Myocyte (in vitro differentiated cells): Measurements from ENCODE around the gene MREG. TPM values are rescaled to one million over a fixed set of nuclear protein-coding genes. Genes with fewer than 3 reads are reported as not detected.
"Not testable (repeated sequence)": the region's sequence is repeated elsewhere in the genome, so short reads cannot be mapped to it uniquely, and the experiment has no call there.

ENCODE experiments used
- DNase-seq: peaks from one replicate; pipeline ENCODE4 v3.0.0-alpha.2; 2012; ENCODE audit warnings: low read depth
- total RNA-seq: library from RNA; depleted of rRNA; stranded (reverse); fragments of >200 nt; gene quantifications from 2 replicates; pipeline ENCODE4 v1.2.3, GENCODE V29; 2014

The MREG gene
- total RNA-seq, 1 donor from 2014 or later, result 28.9 TPM

- no peak for DNase-seq
These were observed 8.6 kb upstream of the MREG start for GRCh38 chr2:216021768-216022565.

- peak; percentile 11 for DNase-seq
These were observed 5.4 kb upstream of the MREG start for GRCh38 chr2:216018709-216019108.

- peak; percentile 97 for DNase-seq
These were observed 4.0 kb upstream of the MREG start for GRCh38 chr2:216017365-216017764.

- peak; percentile 58 for DNase-seq
These were observed 3.2 kb upstream of the MREG start for GRCh38 chr2:216016581-216016980.

- peak; percentile 94 for DNase-seq
These were observed 2.5 kb upstream of the MREG start for GRCh38 chr2:216015722-216016464.

GRCh38 chr2:216014986-216015385, 1.6 kb upstream of the MREG start:
- no peak for DNase-seq

GRCh38 chr2:216014006-216014405, 655 bp upstream of the MREG start:
- no peak for DNase-seq

- DNase-seq, result no peak
These were observed 596 bp downstream of the MREG start for GRCh38 chr2:216012830-216013079.

GRCh38 chr2:216012133-216012829, 1.1 kb downstream of the MREG start:
- DNase-seq, result peak; percentile 24

- DNase-seq, result not testable (repeated sequence)
These were observed 4.1 kb downstream of the MREG start for GRCh38 chr2:216009215-216009614.

- DNase-seq, result no peak
These were observed 5.0 kb downstream of the MREG start for GRCh38 chr2:216008387-216008786.

GRCh38 chr2:216006164-216006663, 7.1 kb downstream of the MREG start:
- peak; percentile 61 for DNase-seq

GRCh38 chr2:216004697-216005283, 8.6 kb downstream of the MREG start:
- no peak for DNase-seq

- no peak for DNase-seq
These were observed 9.3 kb downstream of the MREG start for GRCh38 chr2:216003876-216004696.

- DNase-seq, result no peak
These were observed 10.7 kb downstream of the MREG start for GRCh38 chr2:216002693-216003092.

GRCh38 chr2:216002101-216002678, 11.2 kb downstream of the MREG start:
- DNase-seq, result no peak

GRCh38 chr2:216001216-216002100, 11.9 kb downstream of the MREG start:
- DNase-seq, result no peak

GRCh38 chr2:215998636-215999035, 14.7 kb downstream of the MREG start:
- no peak for DNase-seq

GRCh38 chr2:215997219-215997618, 16.1 kb downstream of the MREG start:
- no peak for DNase-seq
